Mucosa of descending colon (tissue), 3 donors: ENCODE measurements around the gene PCDHGA10. TPM values are rescaled to one million over a fixed set of nuclear protein-coding genes. Genes with fewer than 3 reads are reported as not detected.
"Not testable (repeated sequence)": the region's sequence is repeated elsewhere in the genome, so short reads cannot be mapped to it uniquely, and the experiment has no call there.

ENCODE experiments used
- ATAC-seq: fragments of 200-7000 bp; cut with Tn5 transposase; one replicate; pipeline ENCODE4 v1.9.1; 2020; ENCODE audit warnings: mild to moderate bottlenecking, moderate library complexity
- DNase-seq, 3 donors: peaks; one replicate each; pipeline ENCODE4 v3.0.0-alpha.2; 2020
- H3K36me3 ChIP-seq: fragments of 200-600 bp; one replicate; pipeline ENCODE4 v1.8.0; 2021; ENCODE audit warnings: low read depth, mild to moderate bottlenecking
- H3K4me1 ChIP-seq: fragments of 200-600 bp; one replicate; pipeline ENCODE4 v1.8.0; 2021; ENCODE audit warnings: low read depth, mild to moderate bottlenecking
- H3K4me3 ChIP-seq: fragments of 200-600 bp; one replicate; pipeline ENCODE4 v1.8.0; 2021; ENCODE audit warnings: mild to moderate bottlenecking
- H3K9me3 ChIP-seq: fragments of 200-600 bp; one replicate; pipeline ENCODE4 v1.8.0; 2021; ENCODE audit warnings: mild to moderate bottlenecking
- intact Hi-C, 2 donors: fragments of 100-400 bp; cut with DNase I in 1 of 2; cut with micrococcal nuclease in 1 of 2; formaldehyde crosslinking; loops; one replicate each; pipeline versions ENCODE4 v1.11.0 to v1.11.1; 2022; cut with DNase I, micrococcal nuclease
- total RNA-seq, 3 donors: library from RNA; stranded (reverse); fragmentation: NEBNext Ultra II Directional in 2 of 3; extraction: Animal tissue kit (Norgen Biotek cat#: 25700) in 2 of 3; gene quantifications; one replicate each; pipeline versions ENCODE4 v1.2.1 to v1.2.4, GENCODE V29; 2021 to 2023
- TF ChIP-seq, protein P1 (sequence below): fragments of 200-600 bp; IDR thresholded peaks from one replicate; pipeline ENCODE4 v1.8.0; 2022; ENCODE audit warnings: antibody characterized with exemption, mild to moderate bottlenecking
- donor health status: DM: no; HTN: no; CAD: no; lungs with moderate emphysema.
- donor health status: DM: no; HTN: no; CAD: no.
- donor health status: DM: no; HTN: yes; CAD: no.

PCDHGA10 gene
- total RNA-seq, 3 donors from 2014 or later: 3.5 to 6.1 (median 4.7) TPM

DNA sequence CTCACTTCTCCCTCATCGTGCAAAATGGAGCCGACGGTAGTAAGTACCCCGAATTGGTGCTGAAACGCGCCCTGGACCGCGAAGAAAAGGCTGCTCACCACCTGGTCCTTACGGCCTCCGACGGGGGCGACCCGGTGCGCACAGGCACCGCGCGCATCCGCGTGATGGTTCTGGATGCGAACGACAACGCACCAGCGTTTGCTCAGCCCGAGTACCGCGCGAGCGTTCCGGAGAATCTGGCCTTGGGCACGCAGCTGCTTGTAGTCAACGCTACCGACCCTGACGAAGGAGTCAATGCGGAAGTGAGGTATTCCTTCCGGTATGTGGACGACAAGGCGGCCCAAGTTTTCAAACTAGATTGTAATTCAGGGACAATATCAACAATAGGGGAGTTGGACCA is 18.5 kb downstream of the PCDHGA10 start:
- intact Hi-C loops: no loop called here
- H3K36me3 ChIP-seq: no peaks in the 10 kb centered on the region
- no peak overlapping the region for H3K4me3 ChIP-seq
- TF ChIP-seq, protein P1, sequence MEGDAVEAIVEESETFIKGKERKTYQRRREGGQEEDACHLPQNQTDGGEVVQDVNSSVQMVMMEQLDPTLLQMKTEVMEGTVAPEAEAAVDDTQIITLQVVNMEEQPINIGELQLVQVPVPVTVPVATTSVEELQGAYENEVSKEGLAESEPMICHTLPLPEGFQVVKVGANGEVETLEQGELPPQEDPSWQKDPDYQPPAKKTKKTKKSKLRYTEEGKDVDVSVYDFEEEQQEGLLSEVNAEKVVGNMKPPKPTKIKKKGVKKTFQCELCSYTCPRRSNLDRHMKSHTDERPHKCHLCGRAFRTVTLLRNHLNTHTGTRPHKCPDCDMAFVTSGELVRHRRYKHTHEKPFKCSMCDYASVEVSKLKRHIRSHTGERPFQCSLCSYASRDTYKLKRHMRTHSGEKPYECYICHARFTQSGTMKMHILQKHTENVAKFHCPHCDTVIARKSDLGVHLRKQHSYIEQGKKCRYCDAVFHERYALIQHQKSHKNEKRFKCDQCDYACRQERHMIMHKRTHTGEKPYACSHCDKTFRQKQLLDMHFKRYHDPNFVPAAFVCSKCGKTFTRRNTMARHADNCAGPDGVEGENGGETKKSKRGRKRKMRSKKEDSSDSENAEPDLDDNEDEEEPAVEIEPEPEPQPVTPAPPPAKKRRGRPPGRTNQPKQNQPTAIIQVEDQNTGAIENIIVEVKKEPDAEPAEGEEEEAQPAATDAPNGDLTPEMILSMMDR: no peak
- no peaks in the 10 kb centered on the region for H3K4me1 ChIP-seq
- DNase-seq (no peak), ATAC-seq (no peak)
- peaks cover 92% of the 10 kb centered on the region for H3K9me3 ChIP-seq

DNA sequence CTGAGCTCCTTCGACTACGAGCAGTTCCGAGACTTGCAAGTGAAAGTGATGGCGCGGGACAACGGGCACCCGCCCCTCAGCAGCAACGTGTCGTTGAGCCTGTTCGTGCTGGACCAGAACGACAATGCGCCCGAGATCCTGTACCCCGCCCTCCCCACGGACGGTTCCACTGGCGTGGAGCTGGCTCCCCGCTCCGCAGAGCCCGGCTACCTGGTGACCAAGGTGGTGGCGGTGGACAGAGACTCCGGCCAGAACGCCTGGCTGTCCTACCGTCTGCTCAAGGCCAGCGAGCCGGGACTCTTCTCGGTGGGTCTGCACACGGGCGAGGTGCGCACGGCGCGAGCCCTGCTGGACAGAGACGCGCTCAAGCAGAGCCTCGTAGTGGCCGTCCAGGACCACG is 19.5 kb downstream of the PCDHGA10 start:
- H3K36me3 ChIP-seq, intact Hi-C loops, H3K4me3 ChIP-seq, DNase-seq, ATAC-seq, H3K4me1 ChIP-seq: not testable (repeated sequence)
- H3K9me3 ChIP-seq: peaks cover 92% of the 10 kb centered on the region

DNA sequence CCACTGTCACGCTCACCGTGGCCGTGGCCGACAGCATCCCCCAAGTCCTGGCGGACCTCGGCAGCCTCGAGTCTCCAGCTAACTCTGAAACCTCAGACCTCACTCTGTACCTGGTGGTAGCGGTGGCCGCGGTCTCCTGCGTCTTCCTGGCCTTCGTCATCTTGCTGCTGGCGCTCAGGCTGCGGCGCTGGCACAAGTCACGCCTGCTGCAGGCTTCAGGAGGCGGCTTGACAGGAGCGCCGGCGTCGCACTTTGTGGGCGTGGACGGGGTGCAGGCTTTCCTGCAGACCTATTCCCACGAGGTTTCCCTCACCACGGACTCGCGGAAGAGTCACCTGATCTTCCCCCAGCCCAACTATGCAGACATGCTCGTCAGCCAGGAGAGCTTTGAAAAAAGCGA is 19.9 kb downstream of the PCDHGA10 start:
- not testable (repeated sequence) for H3K36me3 ChIP-seq, H3K4me3 ChIP-seq

DNA sequence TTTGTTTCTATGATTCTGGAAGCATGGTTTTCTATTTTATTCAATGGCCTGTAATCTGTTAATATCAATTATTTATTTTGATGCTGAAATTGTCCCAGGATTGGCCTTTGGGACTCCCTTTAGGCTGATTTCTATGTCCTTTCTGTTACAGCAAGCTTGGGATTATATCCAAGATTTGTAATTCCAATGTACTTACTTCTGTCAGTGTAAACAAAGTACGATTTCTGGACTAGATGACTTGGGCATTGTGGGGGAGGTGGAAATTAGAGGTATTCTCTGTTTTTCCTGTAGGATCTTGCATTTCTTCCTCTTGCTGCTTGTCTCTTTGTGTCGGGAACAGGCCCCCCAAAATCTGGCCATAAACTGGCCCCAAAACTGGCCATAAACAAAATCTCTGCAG is 21.2 kb downstream of the PCDHGA10 start:
- H3K4me1 ChIP-seq: no peaks in the 10 kb centered on the region
- H3K36me3 ChIP-seq: no peaks in the 10 kb centered on the region
- no peak overlapping the region for H3K4me3 ChIP-seq
- peaks cover 86% of the 10 kb centered on the region for H3K9me3 ChIP-seq
- TF ChIP-seq, protein P1: no peak
- no peak for DNase-seq
- no peak for ATAC-seq
- intact Hi-C loops: no loop called here

More for the DNA sequence above, 19.9 kb downstream of the PCDHGA10 start:
- DNase-seq, intact Hi-C loops, ATAC-seq, H3K4me1 ChIP-seq: not testable (repeated sequence)
- peaks cover 92% of the 10 kb centered on the region for H3K9me3 ChIP-seq

DNA sequence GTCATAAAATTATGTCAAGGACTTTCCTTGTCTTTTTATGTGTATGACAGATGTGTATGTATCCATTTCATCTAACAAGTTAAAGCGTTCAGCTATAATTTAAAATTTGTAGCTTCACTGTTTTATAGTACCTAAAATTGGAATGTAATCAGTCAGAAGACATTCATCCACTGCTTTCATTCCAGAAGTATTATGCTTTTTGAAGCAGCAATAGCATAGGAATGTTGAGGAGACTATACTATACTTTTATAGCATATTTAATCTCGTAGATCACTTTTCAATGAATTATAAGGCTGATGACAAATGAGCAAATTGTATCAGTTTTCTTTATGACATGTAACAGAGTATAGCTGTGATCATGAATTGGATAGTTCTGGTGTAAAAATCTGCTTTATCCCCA is 24.4 kb downstream of the PCDHGA10 start:
- no peaks in the 10 kb centered on the region for H3K36me3 ChIP-seq
- intact Hi-C loops: no loop called here
- H3K4me3 ChIP-seq: no peak overlapping the region
- TF ChIP-seq, protein P1: no peak
- H3K9me3 ChIP-seq: peaks cover 86% of the 10 kb centered on the region
- DNase-seq (no peak), ATAC-seq (no peak)
- no peaks in the 10 kb centered on the region for H3K4me1 ChIP-seq

DNA sequence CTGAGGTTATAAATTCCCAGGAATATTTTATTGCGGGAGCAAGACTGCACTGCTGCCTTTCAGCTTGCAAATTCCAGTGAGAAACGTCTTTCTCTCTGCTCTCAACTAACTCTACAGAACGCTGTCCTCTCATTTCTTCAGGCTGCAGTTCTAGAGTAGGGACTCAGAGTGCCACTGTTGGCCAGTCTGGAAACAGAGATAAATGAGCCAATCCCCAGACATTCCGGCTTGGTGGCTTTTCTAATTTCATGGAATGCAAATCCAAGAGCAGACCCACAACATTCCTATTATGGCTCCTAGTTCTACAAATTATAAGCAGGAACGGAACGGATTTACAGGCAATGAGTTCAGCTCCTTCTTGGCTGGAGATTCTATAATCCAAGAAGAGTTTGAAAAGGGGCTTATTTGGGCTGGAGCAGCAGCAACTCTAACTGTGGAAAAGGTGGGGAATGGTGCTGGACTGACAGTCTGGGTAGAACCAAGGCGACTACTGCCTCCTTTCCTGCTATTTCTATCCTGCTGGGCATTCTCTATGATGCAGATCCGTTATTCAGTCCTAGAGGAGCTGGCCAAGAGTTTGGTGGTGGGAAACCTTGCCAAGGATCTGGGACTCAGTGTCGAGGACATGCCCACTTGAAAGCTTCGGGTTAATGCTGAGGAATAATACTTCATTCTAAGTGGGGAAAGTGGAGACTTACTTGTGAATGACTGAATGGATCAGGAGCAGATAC is 26.8 kb downstream of the PCDHGA10 start:
- DNase-seq: no peak

More for the DNA sequence above, 26.8 kb downstream of the PCDHGA10 start:
- Histone ChIP-seq H3K4me1 (no peaks in the 10 kb centered on the region), H3K36me3 (no peaks in the 10 kb centered on the region), H3K9me3 (peaks cover 72% of the 10 kb centered on the region), H3K4me3 (no peak overlapping the region)
- no peak for ATAC-seq
- intact Hi-C loops: no loop called here
- TF ChIP-seq, protein P1: no peak
